ENCODE results near the gene ALPL.

GRCh38 chr1:21496886-21497285 lies 12.3 kb upstream of the ALPL start:
- TF ChIP-seq, protein P1, sequence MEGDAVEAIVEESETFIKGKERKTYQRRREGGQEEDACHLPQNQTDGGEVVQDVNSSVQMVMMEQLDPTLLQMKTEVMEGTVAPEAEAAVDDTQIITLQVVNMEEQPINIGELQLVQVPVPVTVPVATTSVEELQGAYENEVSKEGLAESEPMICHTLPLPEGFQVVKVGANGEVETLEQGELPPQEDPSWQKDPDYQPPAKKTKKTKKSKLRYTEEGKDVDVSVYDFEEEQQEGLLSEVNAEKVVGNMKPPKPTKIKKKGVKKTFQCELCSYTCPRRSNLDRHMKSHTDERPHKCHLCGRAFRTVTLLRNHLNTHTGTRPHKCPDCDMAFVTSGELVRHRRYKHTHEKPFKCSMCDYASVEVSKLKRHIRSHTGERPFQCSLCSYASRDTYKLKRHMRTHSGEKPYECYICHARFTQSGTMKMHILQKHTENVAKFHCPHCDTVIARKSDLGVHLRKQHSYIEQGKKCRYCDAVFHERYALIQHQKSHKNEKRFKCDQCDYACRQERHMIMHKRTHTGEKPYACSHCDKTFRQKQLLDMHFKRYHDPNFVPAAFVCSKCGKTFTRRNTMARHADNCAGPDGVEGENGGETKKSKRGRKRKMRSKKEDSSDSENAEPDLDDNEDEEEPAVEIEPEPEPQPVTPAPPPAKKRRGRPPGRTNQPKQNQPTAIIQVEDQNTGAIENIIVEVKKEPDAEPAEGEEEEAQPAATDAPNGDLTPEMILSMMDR (conservative IDR thresholded peaks at IDR 0.05 in 1 of 2, IDR thresholded peaks at IDR 0.05 in 1 of 2; ENCODE audit: extremely low read depth in 1 of 2, insufficient read depth in 1 of 2, low read depth in 1 of 2, low read length in 2 of 2): no peak
- TF ChIP-seq EZH2 (IDR thresholded peaks at IDR 0.05; ENCODE audit: borderline replicate concordance, low read length): no peak

All from mammary epithelial cell (primary cell).